HUDEP-2 (cell line): ENCODE results near the gene DDX54.

Source experiments
- DNase-seq, 76 experiments: peaks; one replicate each; lab custom pipeline; 2025; ENCODE audit not compliant: unreplicated experiment in 76 of 76; lab: John Stamatoyannopoulos, UW

DDX54 gene

GRCh38 chr12:113164014-113164413 is 21.3 kb downstream of the DDX54 start:
- DNase-seq: no peak

GRCh38 chr12:113163030-113163360 is 22.3 kb downstream of the DDX54 start:
- no peak for DNase-seq

GRCh38 chr12:113162102-113163029 is 22.9 kb downstream of the DDX54 start:
- DNase-seq: peak in 4 of 76 experiments; percentile 21 to 35 (median 22)

GRCh38 chr12:113161415-113162016 is 23.8 kb downstream of the DDX54 start:
- DNase-seq: peak in 18 of 76 experiments; percentile 4 to 51 (median 15)

- DNase-seq: no peak
These were observed 25.3 kb downstream of the DDX54 start for GRCh38 chr12:113159937-113160336.

DNA sequence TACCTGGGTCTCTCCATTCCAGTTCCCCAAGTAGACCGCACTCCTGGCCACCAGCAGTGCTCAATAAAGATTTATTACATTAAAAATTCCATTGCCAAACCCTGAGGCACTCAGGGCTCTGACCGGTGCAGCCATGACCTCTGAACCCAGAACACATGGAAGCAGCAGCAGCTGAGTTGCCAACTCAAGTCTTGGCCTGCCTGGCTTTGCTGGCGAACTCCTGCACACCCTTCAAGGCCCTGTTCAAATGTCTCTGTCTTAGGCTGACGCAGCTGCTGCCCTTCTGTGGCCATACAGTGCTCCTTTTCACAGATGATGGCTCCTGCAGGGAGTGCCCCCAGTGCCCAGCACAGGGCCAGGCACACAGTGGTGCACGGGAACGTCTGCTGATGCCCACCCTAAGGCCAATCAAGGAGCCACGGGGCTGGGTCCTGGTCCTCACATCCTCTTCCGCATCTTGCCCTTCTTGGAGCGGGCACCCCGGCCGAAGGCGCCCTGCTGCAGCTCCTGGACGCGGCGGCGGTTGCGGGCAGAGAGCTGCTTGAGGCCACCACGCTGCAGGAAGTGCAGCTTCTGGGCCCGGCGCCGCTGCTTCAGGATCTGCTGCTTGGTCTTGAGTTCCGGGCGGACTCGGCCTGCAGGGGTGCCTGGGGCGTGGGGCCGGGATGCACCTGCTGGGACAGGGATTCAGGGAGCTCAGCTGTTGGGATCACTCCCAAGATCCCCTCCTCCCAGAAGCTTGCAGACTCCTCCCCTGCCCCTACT is 26.7 kb downstream of the DDX54 start:
- DNase-seq: no peak

GRCh38 chr12:113157218-113157859 is 27.9 kb downstream of the DDX54 start:
- no peak for DNase-seq

DNA sequence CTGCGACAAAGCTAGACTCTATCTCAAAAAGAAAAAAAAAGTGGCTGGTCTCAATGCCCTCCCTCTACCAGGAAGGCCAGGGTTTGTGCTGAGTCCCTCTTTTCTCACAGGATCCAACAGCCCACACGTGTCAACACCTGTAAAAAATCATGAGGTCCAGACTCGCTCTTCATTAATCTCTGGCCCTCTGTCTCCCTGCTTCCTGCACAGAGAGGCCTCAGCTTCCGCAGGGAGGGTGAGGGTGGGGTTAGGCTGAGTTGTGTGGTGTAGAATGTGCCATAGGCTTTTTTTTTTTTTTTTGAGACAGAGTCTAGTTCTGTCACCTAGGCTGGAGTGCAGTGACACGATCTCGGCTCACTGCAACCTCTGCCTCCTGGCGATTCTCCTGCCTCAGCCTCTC is 29.6 kb downstream of the DDX54 start:
- no peak for DNase-seq

GRCh38 chr12:113155060-113155459 is 30.2 kb downstream of the DDX54 start:
- no peak for DNase-seq

DNA sequence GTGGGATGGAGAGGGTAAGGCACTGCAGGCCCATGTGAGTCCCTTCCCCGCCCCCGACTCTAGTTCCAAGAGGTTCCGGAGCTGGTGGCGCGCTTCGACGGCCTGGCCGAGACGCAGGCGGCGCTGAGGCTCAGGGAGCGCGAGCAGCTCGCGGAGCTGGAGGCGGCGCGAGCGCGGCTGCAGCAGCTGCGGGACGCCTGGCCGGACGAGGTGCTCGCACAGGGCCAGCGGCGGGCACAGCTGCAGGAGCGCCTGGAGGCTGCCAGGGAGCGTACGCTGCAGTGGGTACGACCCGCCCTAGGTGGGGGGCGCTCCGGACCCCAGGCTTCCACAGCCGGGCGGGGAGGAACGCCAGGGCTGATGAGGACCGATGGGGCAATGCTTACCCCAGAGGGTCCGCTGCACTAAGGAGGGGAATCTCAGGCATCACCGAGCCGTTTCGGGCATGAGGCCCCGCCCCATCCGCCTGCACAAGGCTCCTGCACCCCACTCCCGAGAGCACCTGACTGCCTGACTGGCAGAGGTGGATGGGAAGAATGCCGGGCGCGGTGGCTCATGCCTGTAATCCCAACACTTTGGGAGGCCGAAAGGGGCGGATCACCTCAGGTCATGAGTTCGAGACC is 30.8 kb downstream of the DDX54 start:
- DNase-seq: no peak

DNA sequence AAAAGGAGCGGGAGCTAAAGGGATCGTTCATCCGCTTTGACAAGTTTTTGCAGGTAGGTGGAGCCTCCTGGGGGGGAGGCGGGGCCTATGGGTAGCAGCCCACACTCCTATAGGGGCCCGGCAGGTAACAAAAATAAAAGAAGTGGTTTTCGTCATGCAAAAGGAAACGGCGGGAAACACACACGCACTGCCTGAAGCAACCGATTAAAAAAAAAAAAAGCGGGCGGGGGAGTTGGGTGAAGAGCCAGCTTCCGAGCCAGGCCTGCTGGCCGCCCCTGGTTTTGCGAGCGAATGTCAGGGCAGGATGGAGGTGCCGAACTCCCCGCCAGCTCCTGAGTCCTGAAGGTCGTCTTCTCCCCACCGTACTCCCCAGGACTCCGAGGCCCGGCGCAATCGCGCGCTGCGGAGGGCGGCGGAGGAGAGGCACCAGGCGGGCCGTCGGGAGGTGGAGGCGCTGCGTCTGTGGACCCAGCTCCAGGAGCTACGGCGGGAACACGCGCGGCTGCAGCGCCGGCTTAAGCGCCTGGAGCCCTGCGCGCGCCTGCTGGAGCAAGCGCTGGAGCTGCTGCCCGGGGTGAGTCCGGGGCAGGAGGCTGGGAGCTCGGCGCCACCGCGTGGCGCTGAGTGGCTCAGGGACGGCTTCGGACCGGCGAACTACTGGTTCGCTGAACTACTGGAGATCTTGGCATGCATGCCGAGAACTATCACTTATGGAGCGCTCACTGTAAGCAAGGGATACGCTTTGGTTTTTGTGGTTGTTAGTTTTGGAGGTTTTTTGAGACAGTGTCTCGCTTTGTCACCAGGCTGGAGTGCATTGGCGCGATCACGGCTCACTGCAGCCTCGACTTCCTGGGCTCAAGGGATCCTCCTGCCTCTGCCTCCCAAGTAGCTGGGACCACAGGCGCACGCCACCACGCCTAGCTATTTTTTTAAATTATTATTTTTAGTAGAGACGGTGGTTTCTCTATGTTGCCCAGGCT is 32.2 kb downstream of the DDX54 start:
- DNase-seq: peak in 50 of 76 experiments; percentile 8 to 67 (median 34)

DNA sequence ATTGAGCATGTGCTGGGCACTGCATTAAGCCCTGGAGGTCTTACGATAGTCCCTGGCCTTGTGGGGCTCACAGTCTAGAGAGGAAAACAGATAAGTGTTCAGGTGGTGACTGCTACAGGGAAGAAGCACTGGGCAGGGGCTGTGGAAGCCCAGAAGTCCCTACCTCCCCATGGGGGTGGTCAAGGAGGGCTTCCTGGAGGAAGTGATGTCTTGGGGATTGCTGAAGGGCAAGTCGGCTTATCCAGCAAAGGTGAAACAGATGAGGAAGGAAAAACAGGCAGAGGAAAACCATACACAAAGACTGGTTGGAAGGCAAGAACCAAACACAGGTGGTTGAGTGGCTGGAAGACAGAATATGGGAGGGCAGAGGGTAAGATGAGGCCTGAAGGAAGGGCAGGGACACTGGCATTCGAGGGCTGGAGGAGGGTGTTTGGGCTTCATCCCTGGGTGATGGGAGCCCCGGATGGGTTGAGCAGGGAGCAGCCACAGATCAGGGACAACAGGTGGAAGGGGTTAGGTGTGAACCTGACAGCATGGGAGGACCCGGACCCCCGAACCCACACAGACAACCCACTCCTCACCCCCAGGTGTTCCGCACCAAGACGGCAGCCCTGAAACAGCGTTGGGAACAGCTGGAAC is 33.0 kb downstream of the DDX54 start:
- no peak for DNase-seq

- no peak for DNase-seq
These were observed 33.6 kb downstream of the DDX54 start for GRCh38 chr12:113151655-113152054.

- peak in 2 of 76 experiments; percentile 12 to 20 for DNase-seq
These were observed 35.7 kb downstream of the DDX54 start, which contains the start of gene CFAP73 for GRCh38 chr12:113149361-113150150. TSS of gene CFAP73 (plus strand) at chr12:113149724. CDS start at chr12:113149858, 134 bp downstream.

- DNase-seq: no peak
These were observed 38.3 kb downstream of the DDX54 start for GRCh38 chr12:113146999-113147398.

DNA sequence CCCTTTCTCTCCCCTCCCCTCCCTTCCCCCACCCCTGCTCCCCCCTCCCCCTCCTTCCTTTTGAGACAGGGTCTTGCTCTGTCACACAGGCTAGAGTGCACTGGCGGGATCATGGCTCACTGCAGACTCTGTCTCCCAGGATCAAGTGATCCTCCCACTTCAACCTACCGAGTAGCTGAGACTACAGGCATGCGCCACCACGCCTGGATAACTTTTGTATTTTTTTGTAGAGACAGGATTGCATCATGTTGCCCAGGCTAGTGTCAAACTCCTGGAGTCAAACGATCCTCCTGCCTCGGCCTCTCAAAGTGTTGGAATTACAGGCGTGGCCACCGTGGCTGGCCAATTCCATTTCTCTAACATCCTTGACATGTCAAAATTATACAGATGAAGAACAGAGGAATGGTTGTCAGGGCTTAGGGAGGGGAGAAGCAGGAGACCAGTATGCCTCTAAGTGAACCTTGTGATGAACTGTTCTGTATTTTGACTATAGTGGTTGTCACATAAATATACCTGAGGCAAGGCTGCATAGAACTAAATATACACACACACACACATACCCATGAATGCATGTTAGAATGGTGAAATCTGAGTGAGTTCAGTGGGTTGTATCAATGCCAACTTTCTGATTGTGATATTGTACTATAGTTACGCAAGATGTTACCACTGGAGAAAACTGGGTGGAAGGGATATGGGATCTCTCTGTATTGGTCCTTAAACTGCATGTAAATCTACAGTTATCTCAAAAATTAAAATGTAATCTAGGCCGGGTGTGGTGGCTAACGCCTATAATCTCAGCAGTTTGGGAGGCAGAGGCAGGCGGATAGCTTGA is 39.3 kb downstream of the DDX54 start:
- no peak for DNase-seq

GRCh38 chr12:113144806-113145205 is 40.5 kb downstream of the DDX54 start:
- DNase-seq: no peak
